Measurements from ENCODE around the gene SYNGR2. TPM values are rescaled to one million over a fixed set of nuclear protein-coding genes. Genes with fewer than 3 reads are reported as not detected.
A peak's percentile ranks its signal among the peaks of the same experiment; 100 is the strongest.

The SYNGR2 gene
- total RNA-seq, 4 donors from 2014 or later, result 40.6 to 70.2 (median 54.1) TPM

- no peak for TF ChIP-seq EP300 (IDR thresholded peaks at IDR 0.05)
- no peak for TF ChIP-seq POLR2A (IDR thresholded peaks at IDR 0.05)
- TF ChIP-seq, protein P1, sequence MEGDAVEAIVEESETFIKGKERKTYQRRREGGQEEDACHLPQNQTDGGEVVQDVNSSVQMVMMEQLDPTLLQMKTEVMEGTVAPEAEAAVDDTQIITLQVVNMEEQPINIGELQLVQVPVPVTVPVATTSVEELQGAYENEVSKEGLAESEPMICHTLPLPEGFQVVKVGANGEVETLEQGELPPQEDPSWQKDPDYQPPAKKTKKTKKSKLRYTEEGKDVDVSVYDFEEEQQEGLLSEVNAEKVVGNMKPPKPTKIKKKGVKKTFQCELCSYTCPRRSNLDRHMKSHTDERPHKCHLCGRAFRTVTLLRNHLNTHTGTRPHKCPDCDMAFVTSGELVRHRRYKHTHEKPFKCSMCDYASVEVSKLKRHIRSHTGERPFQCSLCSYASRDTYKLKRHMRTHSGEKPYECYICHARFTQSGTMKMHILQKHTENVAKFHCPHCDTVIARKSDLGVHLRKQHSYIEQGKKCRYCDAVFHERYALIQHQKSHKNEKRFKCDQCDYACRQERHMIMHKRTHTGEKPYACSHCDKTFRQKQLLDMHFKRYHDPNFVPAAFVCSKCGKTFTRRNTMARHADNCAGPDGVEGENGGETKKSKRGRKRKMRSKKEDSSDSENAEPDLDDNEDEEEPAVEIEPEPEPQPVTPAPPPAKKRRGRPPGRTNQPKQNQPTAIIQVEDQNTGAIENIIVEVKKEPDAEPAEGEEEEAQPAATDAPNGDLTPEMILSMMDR (IDR thresholded peaks at IDR 0.05), result no peak
- Histone ChIP-seq H3K9me3 (no peaks in the 10 kb centered on the region), H3K36me3 (peaks cover 0 to 18% (median 0%) of the 10 kb centered on the region in 3 donors), H3K27me3 (no peaks in the 10 kb centered on the region), H3K4me1 (peaks cover 0 to 78% (median 56%) of the 10 kb centered on the region in 4 donors), H3K4me3 (no peak overlapping the region), H3K27ac (peak overlapping the region in 3 of 4 donors; percentile 79 to 91 (median 83))
- no peak for DNase-seq (ENCODE audit: low spot score in 2 of 2)
- 68 to 71% methylated on average over 14 of the region's 14 CpGs for WGBS, 2 donors
Observed at GRCh38 chr17:78175643-78175981, 7.2 kb downstream of the SYNGR2 start.

DNA sequence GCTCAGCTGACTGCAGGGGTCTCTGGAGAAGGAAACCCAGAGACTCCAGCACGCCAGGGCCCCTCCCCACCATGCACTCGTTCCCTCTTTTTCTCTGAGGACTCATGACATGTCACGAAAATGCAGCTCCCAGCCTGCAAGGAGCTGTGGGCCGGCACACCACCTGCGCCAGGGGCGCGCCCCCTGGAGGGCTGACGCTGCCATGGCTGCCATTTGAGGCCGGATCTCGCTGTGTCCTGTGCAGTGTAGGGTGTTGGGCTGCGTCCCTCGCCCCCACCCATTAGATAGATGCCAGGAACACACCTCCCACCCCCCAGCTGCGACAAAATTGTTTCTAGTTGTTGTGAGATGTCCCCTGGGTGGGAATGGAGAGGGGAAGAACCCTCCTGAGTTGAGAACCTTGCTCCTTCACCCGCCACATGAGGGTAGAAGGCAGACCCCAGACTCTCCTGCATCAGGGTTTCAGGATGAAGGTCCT lies 8.2 kb downstream of the SYNGR2 start:
- DNase-seq (ENCODE audit: low spot score in 2 of 2), result peak; percentile 56 to 68
- Histone ChIP-seq H3K27ac (peak overlapping the region in 1 of 4 donors; percentile 91), H3K36me3 (peaks cover 0 to 8% (median 0%) of the 10 kb centered on the region in 3 donors), H3K4me3 (no peak overlapping the region), H3K9me3 (no peaks in the 10 kb centered on the region), H3K4me1 (peaks cover 0 to 70% (median 52%) of the 10 kb centered on the region in 4 donors), H3K27me3 (no peaks in the 10 kb centered on the region)
- TF ChIP-seq, protein P1 (IDR thresholded peaks at IDR 0.05), result peak; percentile 86 to 92 (median 91)
- TF ChIP-seq POLR2A (IDR thresholded peaks at IDR 0.05) (no peak), EP300 (IDR thresholded peaks at IDR 0.05) (no peak)
- WGBS, 2 donors, result 23 to 38% methylated on average over 13 to 14 of the region's 14 CpGs

DNA sequence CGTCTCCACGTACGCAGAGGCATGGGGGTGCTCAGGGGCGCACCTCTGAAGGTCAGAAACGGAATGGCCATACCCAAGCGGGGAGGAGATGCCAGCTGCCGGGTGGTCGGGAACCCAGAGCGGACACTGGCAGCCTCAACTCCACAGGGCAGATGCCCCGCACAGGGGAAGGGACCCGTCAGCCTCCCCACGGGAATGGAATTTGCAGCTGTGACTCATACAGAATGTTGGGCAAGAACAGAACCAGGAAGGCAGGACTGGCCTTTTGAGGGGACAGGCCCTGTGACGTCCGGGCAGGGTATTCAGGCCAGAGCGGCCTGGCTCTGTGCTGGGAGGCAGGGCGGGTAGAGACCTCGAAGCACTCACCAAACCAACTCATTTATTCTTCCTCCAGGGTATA lies 11.0 kb downstream of the SYNGR2 start:
- DNase-seq (ENCODE audit: low spot score in 2 of 2), result peak in 1 of 2 donors; percentile 27
- 75 to 84% methylated on average over 17 of the region's 17 CpGs for WGBS, 2 donors
- Histone ChIP-seq H3K9me3 (no peaks in the 10 kb centered on the region), H3K27me3 (no peaks in the 10 kb centered on the region), H3K36me3 (no peaks in the 10 kb centered on the region), H3K27ac (peak overlapping the region in 3 of 4 donors; percentile 53 to 83 (median 75)), H3K4me1 (peaks cover 0 to 44% (median 25%) of the 10 kb centered on the region in 4 donors), H3K4me3 (no peak overlapping the region)
- peak in 1 of 2 donors; percentile 38 for TF ChIP-seq EP300 (IDR thresholded peaks at IDR 0.05)
- TF ChIP-seq, protein P1 (IDR thresholded peaks at IDR 0.05), result no peak

GRCh38 chr17:78180083-78180482 lies 11.7 kb downstream of the SYNGR2 start:
- Histone ChIP-seq H3K36me3 (no peaks in the 10 kb centered on the region), H3K27me3 (no peaks in the 10 kb centered on the region), H3K4me3 (no peak overlapping the region), H3K4me1 (peaks cover 0 to 44% (median 18%) of the 10 kb centered on the region in 4 donors), H3K9me3 (no peaks in the 10 kb centered on the region), H3K27ac (peak overlapping the region in 3 of 4 donors; percentile 53 to 83 (median 75))
- WGBS, 2 donors, result 52 to 63% methylated on average over 14 of the region's 14 CpGs
- no peak for TF ChIP-seq POLR2A (IDR thresholded peaks at IDR 0.05)
- TF ChIP-seq, protein P1 (IDR thresholded peaks at IDR 0.05), result no peak
- TF ChIP-seq EP300 (IDR thresholded peaks at IDR 0.05), result no peak
- DNase-seq (ENCODE audit: low spot score in 2 of 2), result no peak

DNA sequence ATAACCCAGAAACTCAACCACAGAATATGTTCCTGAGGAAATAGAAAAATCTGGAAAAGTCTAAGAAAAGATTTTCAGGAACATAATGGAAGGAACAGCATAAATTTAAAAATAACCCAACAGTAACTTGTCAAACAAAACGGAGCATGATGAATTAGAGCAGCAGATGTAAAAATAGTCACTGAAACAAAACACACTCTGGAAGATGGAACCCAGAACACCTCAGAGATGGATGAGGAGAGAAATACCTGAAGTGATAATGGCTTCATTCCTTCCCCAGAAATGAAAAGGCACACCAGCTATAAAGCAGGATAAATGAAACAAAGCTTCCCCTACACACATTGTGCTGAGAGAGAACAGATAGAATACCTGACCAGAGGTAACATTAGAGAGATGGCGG lies 12.1 kb downstream of the SYNGR2 start:
- Histone ChIP-seq H3K4me1 (peaks cover 0 to 42% (median 14%) of the 10 kb centered on the region in 4 donors), H3K9me3 (no peaks in the 10 kb centered on the region), H3K36me3 (no peaks in the 10 kb centered on the region), H3K27ac (peak overlapping the region in 2 of 4 donors; percentile 75 to 83), H3K4me3 (no peak overlapping the region), H3K27me3 (no peaks in the 10 kb centered on the region)
- DNase-seq (ENCODE audit: low spot score in 2 of 2), result no peak
- 66 to 68% methylated on average over 2 of the region's 2 CpGs for WGBS, 2 donors
- TF ChIP-seq, protein P1 (IDR thresholded peaks at IDR 0.05), result no peak
- no peak for TF ChIP-seq POLR2A (IDR thresholded peaks at IDR 0.05)
- no peak for TF ChIP-seq EP300 (IDR thresholded peaks at IDR 0.05)

Measured in tibial nerve (tissue), 4 donors.